Hematopoietic multipotent progenitor cell treated with erythropoietin and hydrocortisone succinate and interleukin-3 and kit ligand, for 17 days (in vitro differentiated cells): ENCODE data around the gene NRG2.

ENCODE experiments used
- DNase-seq: peaks from one replicate; pipeline ENCODE4 v3.0.0-alpha.2; 2015; ENCODE audit warnings: low spot score

Gene NRG2

DNA sequence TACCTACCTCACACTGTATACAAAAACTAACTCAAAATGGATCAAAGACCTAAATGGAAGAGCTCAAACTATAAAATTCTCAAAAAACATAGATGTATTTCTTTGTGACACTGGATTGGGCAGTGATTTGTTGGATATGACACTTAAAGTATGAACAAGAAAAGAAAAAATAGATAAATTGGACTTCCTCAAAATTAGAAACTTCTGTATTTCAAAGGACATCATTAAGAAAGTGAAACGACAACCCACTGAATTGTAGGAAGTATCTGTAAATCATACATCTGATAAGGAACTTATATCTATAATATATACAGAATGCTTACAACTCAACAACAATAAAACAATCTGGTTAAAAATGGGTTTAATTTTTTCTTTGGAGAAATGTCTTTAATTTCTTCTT, 96.7 kb downstream of the NRG2 start:
- no peak for DNase-seq

DNA sequence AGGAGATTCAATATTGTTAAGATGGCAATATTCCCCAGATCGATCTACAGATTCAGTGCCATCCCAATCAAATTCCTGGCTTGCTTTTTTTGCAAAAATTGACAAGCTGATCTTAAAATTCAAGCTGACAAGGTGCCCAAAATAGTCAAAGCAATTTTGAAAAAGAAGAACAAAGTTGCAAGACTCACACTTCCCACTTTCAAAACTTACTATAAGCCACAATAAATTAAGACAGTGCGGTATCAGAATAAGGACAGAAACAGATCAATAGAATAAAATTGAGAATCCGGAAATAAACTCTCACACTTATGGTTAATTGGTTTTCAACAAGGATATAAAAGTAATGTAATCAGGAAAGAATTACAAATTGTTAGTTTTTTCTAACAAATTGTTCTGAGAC, 97.1 kb downstream of the NRG2 start:
- DNase-seq, result no peak

DNA sequence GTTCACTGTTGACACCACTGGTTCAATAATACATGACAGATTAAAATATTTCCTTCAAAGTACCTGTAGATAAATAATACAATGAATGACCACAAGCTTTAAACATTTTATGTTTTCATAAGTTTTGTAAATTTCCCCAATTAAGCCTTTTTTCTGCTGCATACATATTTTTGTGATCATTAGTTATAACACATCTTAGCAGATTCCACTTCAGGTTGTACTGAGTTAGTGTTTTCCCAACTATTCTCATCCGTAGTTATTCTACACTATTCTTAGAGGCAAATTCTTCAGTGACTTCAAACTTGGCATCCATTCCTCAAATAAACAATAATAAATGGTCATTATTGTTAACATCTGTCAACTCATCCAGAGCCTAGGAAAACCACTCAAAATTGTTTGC, 100.9 kb downstream of the NRG2 start:
- no peak for DNase-seq

DNA sequence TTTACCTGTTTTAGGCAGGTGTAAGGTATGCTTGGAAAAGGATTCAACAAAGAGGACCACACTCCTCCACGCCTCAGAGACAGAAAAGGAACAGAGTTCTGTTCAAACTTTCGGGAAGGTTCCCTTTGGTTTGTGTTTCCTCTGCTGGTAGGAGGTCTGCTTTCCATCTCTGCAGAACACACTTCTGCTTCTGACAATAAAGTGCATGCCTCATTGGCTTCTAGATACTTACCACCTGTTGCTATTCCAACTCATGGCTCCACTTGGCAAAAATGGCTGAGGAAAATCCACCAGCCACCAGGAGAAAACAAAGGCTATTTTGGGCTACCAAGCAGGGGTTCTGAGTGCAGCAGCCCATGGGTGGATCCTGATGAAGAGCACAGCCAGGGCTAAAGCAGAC, 112.7 kb downstream of the NRG2 start:
- no peak for DNase-seq

DNA sequence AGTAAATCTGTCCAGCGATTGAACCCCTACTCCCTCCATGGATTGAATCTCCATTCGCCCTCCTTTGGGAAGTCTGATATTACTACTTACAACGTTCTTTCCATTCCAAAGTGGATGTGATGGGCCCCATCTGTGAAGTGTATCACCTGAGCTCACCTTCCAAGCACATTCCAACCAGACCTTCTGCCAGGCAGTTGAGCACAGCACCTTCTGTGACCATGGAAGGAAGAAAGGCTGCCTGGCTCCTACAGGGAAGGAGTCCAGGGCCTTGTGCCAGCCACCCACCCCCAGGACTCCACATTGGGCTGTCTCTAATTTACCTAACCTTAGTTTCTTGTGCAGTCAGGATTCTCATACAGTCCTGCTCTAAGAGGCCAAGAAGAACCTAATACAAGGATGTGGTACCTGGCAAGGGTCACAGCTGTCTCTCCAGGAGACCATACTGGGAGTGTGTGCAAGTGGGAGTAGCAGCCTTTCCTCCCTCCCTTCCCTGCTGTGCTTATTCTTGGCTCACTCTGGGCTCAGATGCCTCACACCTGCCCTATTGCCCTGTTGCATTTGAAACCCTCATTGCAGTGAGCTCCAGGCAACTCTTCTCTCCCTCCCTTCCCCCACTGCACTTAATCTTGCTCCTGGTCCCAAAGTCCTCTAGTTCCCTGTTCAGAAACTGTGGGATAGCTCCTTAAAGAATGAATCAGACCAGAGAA, 116.1 kb downstream of the NRG2 start:
- DNase-seq, result no peak

DNA sequence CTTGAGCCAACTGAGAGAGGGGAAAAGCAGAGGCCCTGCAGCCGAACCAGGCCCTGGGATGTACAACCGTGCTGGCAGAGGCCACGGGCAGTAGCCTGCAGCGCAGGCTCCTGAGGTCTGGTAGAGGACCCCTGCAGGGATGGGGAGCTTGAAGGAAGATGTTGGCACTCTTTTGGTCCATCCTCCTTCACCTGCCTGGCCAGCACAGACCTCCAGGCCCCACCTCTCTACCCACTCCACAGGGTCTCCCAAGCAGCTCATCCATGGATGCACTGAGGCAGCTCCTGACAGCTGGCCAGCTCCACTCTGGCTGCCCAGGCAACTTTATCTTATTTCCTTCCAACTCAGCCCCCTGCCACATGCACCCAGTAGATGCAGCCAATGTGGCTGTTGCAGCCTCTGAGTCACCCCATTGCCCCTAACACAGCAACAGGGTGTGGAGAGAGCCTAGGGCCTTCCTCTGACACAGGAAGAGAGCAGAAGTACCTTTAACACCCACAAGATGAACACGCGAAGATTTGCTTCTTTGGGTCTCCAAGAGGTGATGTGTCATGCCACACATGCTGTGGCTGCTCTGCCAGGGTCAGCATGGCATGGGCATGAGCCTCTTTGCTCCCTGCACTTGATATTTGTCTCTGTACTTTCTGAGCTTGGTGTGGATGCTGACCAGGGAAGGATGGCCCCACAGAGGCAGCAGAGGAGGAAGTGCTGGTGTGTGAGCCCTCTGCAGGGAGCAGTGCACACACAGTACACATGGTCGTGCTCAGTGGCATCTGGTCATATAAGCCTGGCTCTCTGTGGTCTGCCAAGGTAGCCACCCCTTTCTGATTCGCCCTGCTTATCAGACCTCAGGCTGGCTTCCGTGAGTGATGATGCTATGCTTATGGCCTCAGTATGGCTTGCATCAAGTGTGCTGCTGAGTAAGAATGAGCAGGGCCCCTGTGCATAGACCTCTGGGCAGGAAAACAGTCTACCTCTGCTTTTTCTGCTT, 117.2 kb downstream of the NRG2 start:
- no peak for DNase-seq

DNA sequence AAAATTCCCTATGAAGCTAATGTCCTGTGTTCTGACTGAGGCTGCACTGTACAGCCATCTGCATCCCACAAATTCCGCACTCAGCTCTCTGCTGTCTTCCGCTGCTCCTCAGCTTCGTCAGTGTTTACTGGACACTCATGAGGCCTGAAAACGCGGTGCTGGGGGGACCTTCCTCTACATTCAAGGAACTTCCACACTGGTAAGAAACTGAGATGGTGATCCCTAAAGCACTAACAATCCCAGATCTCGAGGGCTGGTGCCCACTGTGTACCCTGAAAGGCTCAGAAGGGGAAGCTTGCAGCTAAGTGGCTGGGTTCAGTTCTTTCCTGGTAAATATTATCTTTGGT, 117.9 kb downstream of the NRG2 start:
- no peak for DNase-seq

DNA sequence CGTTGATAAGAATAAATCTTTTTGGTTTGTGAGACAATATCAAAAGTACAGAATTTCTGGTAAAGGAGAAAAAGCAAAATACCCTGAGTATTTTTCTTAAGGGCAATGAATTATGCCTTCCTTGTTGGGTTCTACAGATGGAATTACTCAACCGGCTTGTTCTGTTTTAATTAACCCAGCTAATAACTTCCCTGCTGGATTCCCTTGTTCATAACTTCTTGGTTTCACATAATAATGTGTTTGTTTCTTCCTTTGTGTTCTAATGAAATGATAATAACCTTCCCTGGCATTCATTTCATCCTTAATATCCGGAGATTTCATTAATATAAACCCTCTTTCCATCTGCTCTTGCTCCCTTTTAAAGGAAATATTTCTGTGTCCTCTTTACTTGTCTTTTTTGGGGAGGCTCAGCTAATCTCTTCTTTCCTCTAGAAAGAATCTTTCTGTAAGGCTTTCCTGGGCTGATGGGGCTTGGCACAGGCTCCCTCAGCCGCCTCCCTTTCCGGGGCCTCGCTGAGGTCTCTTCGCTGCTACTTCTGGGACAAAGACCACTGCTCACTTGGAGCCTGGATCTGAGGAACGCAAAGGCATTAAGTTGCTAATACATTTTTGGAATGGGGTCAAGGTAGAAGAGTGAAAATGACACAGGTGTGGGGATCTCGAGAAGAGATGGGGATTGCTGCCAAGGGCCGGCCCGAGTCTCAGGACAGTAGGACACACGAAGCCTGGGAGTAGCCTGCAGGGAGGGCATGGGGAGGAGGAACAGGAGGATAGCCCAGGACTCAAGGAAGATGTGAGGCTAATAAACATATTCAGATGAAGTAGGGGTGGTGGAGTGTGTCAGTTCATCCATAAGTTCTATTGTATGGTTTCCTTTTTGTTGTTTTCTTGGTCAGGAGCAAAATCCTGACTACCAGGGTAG, 118.5 kb downstream of the NRG2 start:
- DNase-seq, result no peak

DNA sequence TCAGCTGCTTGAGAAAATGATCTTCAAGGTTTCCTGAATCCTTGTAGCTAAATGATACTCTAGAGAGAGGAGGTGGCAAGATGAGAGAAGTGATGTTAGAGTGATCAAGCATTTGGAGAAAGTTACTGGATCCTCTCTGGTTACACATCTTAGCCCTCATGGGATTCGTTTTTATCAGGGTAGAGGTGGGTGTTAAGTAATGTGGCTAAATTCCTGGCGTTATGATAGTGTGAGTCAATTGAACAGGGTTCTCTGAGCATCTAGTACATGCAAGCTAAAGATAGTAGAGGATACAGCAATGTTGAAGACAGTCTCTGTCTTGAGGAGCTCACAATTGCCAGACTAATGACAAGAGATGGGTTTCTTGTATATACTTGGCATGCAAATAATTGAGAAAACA, 123.8 kb downstream of the NRG2 start:
- no peak for DNase-seq

DNA sequence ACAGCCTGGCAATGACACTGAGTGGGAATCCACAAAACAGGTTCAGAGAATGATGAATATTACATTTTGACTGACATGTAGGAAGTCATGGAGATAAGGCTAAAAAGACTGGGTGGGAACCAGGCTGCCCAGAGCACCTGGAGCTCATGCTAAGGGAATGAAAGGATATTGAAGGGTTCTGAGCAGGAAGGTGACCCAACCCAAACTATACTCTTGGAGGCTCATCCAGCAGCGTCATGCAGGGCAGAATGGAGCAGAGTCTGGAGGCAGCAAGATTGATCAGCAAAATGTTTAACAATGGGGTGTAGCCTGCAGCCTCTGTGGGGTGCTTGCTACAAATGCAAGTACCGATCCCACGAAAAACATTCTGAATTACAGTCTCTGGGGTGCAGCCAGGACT, 127.3 kb downstream of the NRG2 start:
- DNase-seq, result no peak

DNA sequence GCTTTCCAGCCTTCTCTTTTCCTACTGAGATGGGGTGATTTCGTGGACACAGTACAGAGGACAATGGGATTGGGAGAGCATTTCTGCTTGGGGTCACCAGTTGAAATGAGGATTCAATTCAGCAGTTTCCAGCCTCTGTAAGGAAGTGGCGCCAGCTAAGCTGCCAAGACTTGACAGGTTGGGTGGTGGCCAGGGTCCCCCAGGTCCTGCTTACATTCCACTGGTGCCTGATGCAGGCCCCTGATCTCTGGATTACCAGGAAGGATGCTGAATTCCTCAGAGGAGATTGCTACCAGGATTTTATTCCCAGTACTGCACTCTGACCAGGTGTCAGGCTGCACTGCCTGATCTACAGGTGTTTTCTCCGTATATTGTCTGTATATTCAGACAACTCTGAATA, 127.8 kb downstream of the NRG2 start:
- DNase-seq, result no peak

DNA sequence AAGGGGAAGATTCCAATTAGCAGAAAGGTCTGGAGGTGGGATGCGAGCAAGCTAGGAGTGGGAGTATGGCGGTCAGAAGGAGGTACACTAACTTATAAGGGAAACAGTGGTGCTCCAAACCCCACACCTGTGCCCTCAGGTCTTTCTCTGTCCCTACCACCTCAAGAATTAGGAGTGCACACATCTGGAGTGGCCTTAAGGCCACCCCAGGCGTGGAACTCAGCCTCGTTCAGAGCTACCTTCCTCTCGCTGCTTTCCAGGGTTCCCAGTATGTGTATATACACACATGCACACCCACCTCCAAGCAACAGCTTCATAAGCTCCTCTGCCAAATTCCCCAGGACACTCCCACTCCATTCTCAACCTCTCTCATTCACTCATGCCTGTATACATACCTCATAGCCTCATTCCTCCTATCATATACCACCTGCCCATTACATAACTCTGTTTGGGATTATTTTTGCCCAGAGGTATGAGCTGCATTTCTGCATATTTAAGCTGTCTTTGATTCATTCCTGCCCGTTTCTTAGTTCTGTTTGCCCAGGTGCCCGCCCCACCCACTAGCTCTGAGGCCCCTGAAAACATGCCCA, 128.8 kb downstream of the NRG2 start:
- no peak for DNase-seq

DNA sequence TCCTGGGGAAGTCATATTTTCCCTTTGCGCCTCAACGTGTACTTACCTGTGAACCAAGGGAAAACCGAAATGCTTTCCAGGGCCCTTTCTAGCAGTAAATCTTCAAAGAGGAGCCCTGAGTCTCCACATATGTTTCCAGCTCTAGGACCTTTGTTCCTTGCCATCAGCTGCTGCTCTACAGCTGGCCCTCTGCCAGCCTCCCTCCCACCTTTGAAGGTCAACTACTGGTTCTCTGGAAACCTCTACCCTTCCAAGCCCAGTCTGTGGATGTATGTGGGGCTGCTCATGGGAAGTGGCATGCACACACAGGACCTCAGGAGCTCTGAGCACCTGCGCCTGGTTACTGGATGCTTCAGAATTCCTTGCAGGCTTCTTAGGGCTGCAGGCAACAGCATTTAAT, 130.3 kb downstream of the NRG2 start:
- DNase-seq, result no peak

DNA sequence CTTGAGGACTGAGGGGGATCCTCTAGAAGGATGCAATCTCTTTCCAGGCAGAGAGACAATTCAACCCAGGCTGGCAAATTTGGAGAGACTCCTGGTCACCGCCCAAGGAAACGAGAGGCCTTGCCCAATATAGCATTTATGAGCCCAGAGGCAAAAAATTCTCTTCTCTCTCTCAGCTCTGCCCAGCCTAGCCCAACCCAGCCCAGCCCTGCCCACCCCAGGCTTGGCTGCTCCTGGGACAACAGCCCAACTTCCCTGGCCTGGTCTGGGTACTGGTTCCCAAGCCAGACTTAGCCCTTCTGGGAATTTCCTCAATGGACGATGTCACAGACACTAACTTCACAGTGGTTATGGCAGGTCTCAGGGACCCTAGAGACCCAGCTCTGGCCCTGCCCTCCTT, 130.9 kb downstream of the NRG2 start:
- DNase-seq, result no peak

DNA sequence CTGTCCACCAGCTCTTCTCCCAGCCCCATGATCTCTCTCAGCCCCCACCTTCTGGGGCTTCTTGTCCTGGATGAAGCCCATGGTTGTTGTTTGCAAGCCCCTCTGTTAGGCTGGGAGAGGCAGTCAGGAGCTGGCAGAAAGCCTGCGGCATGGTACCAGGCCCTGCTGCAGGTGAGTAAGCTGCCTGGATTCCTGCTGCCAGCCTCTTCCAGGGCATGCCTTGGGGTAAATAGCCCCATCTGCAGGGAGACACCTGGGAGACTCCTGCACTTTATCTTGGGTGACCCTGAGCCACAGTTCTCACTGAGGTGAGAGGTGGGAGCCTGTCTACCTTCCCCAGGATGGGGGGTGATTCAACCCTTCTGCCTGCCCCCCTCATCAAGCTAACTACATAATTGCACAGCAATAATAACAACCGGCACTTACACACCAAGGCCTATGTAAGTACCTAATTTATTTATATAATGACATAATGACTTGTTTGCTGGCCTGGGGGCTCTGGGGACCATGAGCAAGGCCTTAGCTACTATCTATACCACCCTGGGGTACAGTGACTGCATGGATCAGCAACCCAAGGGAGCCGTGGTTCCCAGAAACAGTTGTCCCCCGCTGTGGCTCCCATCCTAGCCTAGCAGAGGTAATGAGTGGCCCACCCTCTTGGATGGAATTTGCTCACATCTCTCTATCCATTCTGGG, 131.5 kb downstream of the NRG2 start:
- DNase-seq, result no peak

DNA sequence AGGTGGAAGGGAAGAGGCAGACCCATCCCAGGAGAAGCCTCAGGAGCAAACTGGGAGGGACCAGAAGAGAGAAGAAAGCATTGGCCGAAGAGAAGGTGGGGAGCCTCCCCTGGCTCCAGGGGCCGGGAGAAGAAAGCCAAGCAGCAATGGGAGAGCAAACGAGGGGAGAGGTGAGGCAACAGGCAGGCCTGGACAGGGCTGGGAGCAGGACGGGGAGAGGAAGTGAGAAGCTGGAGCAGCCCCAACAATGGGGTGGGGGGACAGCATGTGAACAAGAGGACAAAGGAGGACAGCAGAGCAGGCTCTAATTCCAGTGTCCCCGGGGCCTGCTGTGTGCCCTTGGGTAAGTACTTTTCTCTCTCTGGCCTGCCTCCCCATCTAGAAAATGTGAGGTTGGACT, 132.2 kb downstream of the NRG2 start:
- DNase-seq, result no peak

DNA sequence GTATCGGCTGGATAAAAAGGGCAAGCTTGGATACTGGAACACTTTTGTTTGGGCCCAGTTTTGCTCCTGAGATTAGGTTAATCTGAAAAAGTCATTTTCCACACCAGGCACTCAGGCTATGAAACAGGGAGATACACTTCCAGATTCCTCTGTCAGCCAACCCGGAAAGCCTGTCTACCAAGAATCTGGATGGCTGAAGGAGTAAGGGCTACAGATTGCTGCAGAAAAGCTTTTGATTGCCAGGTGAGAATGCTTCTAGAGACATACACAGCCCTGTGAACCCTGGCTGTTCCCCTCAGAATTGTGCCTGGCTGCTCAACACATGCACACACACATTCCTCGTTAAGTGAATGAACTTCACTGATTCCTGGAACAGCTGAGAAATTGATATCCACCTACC, 133.1 kb downstream of the NRG2 start:
- no peak for DNase-seq

DNA sequence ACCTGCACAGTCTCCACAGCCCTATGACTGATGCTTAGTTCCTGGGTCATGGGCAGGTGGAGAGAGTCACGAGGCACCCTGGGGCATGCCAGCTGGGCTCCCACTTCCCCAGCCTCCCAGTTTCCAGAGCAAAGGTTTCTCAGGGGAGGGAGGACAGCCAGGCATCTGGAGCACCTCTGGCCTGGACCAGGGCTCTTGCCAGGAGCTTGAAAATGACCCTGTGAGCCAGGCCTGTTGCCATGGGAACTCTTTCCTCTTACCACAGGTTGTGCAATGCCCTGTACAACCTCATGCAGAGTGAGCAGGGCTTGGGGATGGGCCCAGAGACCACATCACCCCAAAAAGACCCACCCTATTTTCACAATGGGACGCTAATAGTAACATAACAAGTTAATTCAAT, 134.3 kb downstream of the NRG2 start:
- DNase-seq, result no peak

DNA sequence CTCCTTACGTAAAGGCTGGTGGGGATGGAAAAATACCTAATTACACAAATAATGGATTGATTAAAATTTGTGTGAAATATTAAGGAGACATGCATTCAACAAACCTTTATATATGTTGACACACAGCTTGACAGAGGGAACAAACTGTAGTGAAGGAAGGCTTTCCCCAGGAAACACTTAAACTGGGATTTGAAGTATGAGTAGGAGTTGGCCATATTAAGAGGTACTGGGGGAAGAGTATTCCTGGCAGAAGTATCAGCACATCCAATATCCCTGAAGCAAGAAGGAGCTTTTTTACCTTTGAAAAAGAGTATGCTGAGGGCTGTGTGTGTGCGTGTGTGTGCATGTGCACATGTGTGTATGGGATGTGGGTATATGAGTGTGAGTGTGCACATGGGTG, 136.4 kb downstream of the NRG2 start:
- DNase-seq, result no peak

DNA sequence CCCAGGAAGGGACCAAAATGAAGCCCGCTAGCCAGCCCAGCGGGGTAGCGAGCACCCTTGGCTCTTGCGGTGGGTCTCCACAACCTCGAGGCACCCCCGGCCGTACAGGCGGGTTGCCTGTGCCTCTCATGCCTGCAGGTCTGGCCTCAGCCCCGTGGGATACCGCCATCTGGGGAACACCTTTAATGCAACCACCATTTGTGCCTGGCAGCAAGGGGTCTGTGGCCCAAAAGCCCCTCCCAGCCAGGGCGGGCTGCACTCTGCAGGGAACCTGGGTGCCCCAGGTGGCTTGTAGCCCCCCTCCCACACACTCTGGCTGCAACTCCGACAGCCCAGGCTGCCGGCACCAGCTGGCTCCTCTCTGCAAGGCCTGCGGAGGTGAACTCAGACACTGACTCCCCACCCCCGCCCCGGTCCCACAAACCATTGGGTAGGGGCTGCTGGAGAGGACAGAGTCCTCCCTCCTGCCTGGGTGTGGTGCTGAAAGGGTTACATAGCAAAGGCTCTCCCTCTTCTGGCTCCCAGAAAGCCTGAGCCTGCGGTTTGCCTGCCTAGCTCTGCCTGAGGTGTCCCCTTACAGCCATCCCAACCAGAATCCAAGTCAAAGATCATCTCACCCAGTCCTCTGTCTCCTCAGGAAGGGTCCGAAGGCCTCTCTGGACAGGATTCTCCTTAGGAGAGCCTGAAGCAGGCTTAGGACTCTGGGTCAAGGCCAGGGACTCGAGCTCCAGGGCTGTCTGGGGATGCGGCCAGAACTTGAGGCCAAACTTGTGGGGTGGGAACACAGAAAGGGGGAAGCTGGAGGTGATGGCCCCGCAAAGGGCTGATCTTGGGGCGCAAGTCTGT, 138.1 kb downstream of the NRG2 start:
- no peak for DNase-seq

DNA sequence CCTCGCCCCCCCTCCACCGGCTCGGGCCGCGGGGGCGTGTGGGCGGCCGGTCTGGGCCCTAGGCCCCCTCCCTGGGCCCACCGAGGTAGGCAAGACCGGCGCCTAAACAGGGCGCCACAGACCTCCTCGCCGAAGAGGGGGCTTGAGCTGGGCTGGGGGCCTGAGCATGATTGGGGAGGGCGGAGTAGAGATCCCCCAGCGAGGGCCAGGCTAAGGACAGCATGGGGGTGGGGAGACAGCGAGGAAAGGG, 138.6 kb downstream of the NRG2 start:
- DNase-seq, result no peak
